ENCODE measurements around the gene NEIL1. TPM values are rescaled to one million over a fixed set of nuclear protein-coding genes. Genes with fewer than 3 reads are reported as not detected.

Gene NEIL1
- total RNA-seq, 1 experiment from 2014 or later = 24.8 TPM

- TF ChIP-seq PRDM15 (CRISPR knock-in tag; IDR thresholded peaks at IDR 0.05) (no peak), SP1 (CRISPR knock-in tag; conservative IDR thresholded peaks at IDR 0.05) (peak; percentile 86), SOX15 (CRISPR knock-in tag; IDR thresholded peaks at IDR 0.05) (no peak), FOXK1 (CRISPR knock-in tag; IDR thresholded peaks at IDR 0.05) (peak; percentile 53; the same call in 1 of the 2 replicates), NFE2L1 (CRISPR knock-in tag; IDR thresholded peaks at IDR 0.05) (peak; percentile 59), ZNF416 (CRISPR knock-in tag; IDR thresholded peaks at IDR 0.05) (peak; percentile 41; the same call in 1 of the 2 replicates), KAT7 (CRISPR knock-in tag; IDR thresholded peaks at IDR 0.05; ENCODE audit: borderline replicate concordance) (peak; percentile 31), ZNF512 (CRISPR knock-in tag; IDR thresholded peaks at IDR 0.05; ENCODE audit: borderline replicate concordance) (0 out of 2 replicates have a peak, but pooled peaks have one; percentile 52), STAT6 (CRISPR knock-in tag; conservative IDR thresholded peaks at IDR 0.05; ENCODE audit: low read depth) (no peak), ZNF138 (CRISPR knock-in tag; conservative IDR thresholded peaks at IDR 0.05) (0 out of 2 replicates have a peak, but pooled peaks have one; percentile 27), ZNF671 (CRISPR knock-in tag; IDR thresholded peaks at IDR 0.05) (peak; percentile 64; the same call in 1 of the 2 replicates), ZNF121 (CRISPR knock-in tag; IDR thresholded peaks at IDR 0.05) (no peak), MYBL2 (CRISPR knock-in tag; IDR thresholded peaks at IDR 0.05) (no peak; the same call in 1 of the 2 replicates), ZBTB21 (CRISPR knock-in tag; IDR thresholded peaks at IDR 0.05; ENCODE audit: borderline replicate concordance) (no peak; the same call in 1 of the 2 replicates), ERG (CRISPR knock-in tag; IDR thresholded peaks at IDR 0.05) (0 out of 2 replicates have a peak, but pooled peaks have one; percentile 67)
- TF ChIP-seq, protein P1, sequence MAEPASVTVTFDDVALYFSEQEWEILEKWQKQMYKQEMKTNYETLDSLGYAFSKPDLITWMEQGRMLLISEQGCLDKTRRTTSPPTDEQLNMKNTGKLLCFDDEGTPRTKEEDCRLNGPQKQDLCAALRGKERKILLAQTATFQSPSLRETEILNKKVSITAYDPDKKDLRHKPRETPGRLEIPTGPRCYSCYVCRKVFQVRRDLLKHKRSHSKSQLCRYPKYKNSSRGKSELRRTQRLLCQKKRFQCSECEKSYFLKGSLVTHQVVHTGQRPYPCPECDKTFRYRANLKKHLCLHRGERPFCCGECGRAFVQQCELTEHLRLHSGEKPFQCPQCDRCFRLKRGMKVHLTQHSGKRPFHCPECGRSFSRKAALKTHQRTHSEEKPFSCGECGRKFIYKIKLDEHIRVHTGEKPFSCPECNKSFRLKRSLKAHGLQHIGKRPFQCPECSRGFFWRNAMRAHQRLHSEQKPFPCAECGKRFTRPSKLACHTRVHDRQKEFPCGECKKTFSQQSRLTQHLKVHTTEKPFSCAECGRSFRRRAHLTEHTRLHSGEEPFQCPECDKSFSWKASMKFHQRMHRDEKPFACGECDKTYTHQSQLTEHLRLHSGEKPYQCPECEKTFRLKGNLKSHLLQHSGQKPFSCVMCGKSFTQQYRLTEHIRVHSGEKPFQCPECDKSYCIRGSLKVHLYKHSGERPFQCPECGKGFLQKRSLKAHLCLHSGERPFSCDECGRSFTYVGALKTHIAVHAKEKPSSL (CRISPR knock-in tag; conservative IDR thresholded peaks at IDR 0.05) = 0 out of 2 replicates have a peak, but pooled peaks have one; percentile 19
- TF ChIP-seq, protein P2, sequence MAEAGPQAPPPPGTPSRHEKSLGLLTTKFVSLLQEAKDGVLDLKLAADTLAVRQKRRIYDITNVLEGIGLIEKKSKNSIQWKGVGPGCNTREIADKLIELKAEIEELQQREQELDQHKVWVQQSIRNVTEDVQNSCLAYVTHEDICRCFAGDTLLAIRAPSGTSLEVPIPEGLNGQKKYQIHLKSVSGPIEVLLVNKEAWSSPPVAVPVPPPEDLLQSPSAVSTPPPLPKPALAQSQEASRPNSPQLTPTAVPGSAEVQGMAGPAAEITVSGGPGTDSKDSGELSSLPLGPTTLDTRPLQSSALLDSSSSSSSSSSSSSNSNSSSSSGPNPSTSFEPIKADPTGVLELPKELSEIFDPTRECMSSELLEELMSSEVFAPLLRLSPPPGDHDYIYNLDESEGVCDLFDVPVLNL (CRISPR knock-in tag; IDR thresholded peaks at IDR 0.05; ENCODE audit: borderline replicate concordance, low read depth) = peak; percentile 15; the same call in 1 of the 2 replicates
- TF ChIP-seq, protein P3, sequence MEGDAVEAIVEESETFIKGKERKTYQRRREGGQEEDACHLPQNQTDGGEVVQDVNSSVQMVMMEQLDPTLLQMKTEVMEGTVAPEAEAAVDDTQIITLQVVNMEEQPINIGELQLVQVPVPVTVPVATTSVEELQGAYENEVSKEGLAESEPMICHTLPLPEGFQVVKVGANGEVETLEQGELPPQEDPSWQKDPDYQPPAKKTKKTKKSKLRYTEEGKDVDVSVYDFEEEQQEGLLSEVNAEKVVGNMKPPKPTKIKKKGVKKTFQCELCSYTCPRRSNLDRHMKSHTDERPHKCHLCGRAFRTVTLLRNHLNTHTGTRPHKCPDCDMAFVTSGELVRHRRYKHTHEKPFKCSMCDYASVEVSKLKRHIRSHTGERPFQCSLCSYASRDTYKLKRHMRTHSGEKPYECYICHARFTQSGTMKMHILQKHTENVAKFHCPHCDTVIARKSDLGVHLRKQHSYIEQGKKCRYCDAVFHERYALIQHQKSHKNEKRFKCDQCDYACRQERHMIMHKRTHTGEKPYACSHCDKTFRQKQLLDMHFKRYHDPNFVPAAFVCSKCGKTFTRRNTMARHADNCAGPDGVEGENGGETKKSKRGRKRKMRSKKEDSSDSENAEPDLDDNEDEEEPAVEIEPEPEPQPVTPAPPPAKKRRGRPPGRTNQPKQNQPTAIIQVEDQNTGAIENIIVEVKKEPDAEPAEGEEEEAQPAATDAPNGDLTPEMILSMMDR (IDR thresholded peaks at IDR 0.05) = no peak
- TF ChIP-seq, protein P4, sequence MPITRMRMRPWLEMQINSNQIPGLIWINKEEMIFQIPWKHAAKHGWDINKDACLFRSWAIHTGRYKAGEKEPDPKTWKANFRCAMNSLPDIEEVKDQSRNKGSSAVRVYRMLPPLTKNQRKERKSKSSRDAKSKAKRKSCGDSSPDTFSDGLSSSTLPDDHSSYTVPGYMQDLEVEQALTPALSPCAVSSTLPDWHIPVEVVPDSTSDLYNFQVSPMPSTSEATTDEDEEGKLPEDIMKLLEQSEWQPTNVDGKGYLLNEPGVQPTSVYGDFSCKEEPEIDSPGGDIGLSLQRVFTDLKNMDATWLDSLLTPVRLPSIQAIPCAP (CRISPR knock-in tag; IDR thresholded peaks at IDR 0.05) = no peak
Measured at GRCh38 chr15:75367913-75368688, 21.3 kb downstream of the NEIL1 start, which contains the start of gene MAN2C1 (continued).
